Measurements from ENCODE around the gene BCL3.

- TF ChIP-seq CTCF (IDR thresholded peaks at IDR 0.05; ENCODE audit: low read length) (no peak), EZH2 (IDR thresholded peaks at IDR 0.05; ENCODE audit: borderline replicate concordance, low read length) (no peak)
These were observed 47.0 kb downstream of the BCL3 start for GRCh38 chr19:44795398-44795987.
